GM23338 (cell line): ENCODE measurements around the gene PRR29.

Source experiments
- CREB1 ChIP-seq: fragments of 250-450 bp; sonication (Bioruptor Pico); IDR thresholded peaks from 2 replicates; pipeline ENCODE4 v1.5.0; 2020; ENCODE audit warnings: low read depth, mild to moderate bottlenecking, moderate library complexity
- TF ChIP-seq, protein P1 (sequence below), 2 experiments: fragments of 200-600 bp in 1 of 2; sonication (generic) in 1 of 2; conservative IDR thresholded peaks; 2 replicates each; pipeline versions ENCODE4 v1.5.1 to v1.6.1; 2016 to 2017; ENCODE audit warnings: antibody characterized with exemption in 2 of 2, low read depth in 2 of 2, mild to moderate bottlenecking in 2 of 2, moderate library complexity in 1 of 2
- TF ChIP-seq, protein P2 (sequence below): IDR thresholded peaks from one replicate; pipeline ENCODE4 v1.6.1; 2018; ENCODE audit warnings: antibody characterized with exemption; ENCODE audit not compliant: unreplicated experiment

DNA sequence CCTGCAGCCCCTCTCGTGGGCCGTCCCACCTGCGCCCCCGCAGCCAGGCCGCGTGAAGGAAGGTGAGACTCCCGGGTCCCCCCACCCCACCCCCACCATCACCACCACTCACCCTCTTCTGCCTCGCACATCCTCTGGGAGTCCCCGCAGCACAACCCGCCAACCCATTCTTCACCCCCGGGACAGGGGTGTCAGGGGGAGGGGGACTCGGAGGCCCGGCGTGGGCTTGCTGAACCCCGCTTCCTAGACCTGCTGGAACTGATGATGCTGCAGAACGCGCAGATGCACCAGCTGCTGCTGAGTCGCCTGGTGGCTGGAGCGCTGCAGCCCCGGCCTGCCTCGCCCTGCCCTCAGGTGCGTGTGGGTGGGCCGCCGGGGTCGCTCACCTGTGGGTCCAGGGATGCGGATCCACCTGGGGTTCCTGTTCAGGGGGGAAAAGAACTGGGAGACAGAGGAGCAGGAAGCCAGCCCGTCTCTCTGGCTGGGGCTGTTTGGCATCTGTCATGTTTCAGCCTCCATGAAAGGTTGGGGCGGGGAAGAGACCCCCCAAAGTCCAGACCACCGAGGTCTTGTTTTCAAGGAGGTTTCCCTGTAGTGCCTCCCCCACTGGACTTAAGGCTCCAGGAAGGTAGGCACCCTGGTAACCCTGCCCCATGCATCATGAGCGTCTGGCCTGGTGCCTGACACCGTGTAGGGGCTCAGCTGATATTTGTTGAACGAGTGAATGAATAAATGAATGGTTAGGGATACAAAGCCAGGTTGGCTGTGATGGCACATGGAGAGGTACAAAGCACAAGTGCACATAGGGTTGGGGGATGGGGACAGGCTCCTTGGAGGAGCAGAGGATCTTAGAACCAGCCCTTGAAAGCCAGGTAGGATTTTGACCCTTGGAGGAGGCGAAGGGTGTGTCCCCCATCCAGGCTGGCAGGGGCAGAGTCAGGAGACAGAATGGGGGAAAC is 849 bp downstream of the PRR29 start:
- TF ChIP-seq, protein P1, sequence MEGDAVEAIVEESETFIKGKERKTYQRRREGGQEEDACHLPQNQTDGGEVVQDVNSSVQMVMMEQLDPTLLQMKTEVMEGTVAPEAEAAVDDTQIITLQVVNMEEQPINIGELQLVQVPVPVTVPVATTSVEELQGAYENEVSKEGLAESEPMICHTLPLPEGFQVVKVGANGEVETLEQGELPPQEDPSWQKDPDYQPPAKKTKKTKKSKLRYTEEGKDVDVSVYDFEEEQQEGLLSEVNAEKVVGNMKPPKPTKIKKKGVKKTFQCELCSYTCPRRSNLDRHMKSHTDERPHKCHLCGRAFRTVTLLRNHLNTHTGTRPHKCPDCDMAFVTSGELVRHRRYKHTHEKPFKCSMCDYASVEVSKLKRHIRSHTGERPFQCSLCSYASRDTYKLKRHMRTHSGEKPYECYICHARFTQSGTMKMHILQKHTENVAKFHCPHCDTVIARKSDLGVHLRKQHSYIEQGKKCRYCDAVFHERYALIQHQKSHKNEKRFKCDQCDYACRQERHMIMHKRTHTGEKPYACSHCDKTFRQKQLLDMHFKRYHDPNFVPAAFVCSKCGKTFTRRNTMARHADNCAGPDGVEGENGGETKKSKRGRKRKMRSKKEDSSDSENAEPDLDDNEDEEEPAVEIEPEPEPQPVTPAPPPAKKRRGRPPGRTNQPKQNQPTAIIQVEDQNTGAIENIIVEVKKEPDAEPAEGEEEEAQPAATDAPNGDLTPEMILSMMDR (conservative IDR thresholded peaks at IDR 0.05; ENCODE audit: low read depth in 2 of 2): no peak
- TF ChIP-seq, protein P2, sequence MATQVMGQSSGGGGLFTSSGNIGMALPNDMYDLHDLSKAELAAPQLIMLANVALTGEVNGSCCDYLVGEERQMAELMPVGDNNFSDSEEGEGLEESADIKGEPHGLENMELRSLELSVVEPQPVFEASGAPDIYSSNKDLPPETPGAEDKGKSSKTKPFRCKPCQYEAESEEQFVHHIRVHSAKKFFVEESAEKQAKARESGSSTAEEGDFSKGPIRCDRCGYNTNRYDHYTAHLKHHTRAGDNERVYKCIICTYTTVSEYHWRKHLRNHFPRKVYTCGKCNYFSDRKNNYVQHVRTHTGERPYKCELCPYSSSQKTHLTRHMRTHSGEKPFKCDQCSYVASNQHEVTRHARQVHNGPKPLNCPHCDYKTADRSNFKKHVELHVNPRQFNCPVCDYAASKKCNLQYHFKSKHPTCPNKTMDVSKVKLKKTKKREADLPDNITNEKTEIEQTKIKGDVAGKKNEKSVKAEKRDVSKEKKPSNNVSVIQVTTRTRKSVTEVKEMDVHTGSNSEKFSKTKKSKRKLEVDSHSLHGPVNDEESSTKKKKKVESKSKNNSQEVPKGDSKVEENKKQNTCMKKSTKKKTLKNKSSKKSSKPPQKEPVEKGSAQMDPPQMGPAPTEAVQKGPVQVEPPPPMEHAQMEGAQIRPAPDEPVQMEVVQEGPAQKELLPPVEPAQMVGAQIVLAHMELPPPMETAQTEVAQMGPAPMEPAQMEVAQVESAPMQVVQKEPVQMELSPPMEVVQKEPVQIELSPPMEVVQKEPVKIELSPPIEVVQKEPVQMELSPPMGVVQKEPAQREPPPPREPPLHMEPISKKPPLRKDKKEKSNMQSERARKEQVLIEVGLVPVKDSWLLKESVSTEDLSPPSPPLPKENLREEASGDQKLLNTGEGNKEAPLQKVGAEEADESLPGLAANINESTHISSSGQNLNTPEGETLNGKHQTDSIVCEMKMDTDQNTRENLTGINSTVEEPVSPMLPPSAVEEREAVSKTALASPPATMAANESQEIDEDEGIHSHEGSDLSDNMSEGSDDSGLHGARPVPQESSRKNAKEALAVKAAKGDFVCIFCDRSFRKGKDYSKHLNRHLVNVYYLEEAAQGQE: no peak
- no peak for TF ChIP-seq CREB1 (CRISPR knock-in tag)
